DND-41 (cell line): ENCODE data around the gene TMEM97.

Source experiments
- ATAC-seq: fragments of 200-7000 bp; cut with Tn5 transposase; 3 replicates; pipeline ENCODE4 v1.9.1; 2021; ENCODE audit warnings: low read depth; ENCODE audit not compliant: insufficient read depth
- DNase-seq: peaks from one replicate; pipeline ENCODE4 v3.0.0-alpha.2; 2020
- H2AFZ ChIP-seq: 2 replicates; pipeline ENCODE4 v1.6.0; 2012; ENCODE audit warnings: low read depth, low read length
- H3K27ac ChIP-seq: 2 replicates; pipeline ENCODE4 v1.5.1; 2012; ENCODE audit warnings: low read length, inconsistent platforms
- H3K27me3 ChIP-seq: fragments of 200-600 bp; sonication (generic); 2 replicates; pipeline ENCODE4 v1.6.0; 2012; ENCODE audit warnings: low read length, mild to moderate bottlenecking, inconsistent platforms; ENCODE audit not compliant: insufficient read depth, poor library complexity
- H3K36me3 ChIP-seq: 2 replicates; pipeline ENCODE4 v1.5.1; 2012; ENCODE audit warnings: low read length, inconsistent platforms; ENCODE audit not compliant: insufficient read depth
- H3K4me1 ChIP-seq: 2 replicates; pipeline ENCODE4 v1.5.1; 2012; ENCODE audit warnings: mild to moderate bottlenecking, low read length; ENCODE audit not compliant: insufficient read depth
- H3K4me2 ChIP-seq: 2 replicates; pipeline ENCODE4 v1.6.0; 2012; ENCODE audit warnings: mild to moderate bottlenecking, moderate library complexity, low read length, inconsistent platforms; ENCODE audit not compliant: insufficient read depth
- H3K4me3 ChIP-seq, 2 experiments: fragments of 200-600 bp in 1 of 2; shearing (Covaris generic) in 1 of 2; 2 replicates each; pipeline ENCODE4 v1.5.1; 2012 to 2016; ENCODE audit warnings: inconsistent platforms in 2 of 2, low read length in 2 of 2, mild to moderate bottlenecking in 2 of 2, low read depth in 1 of 2, moderate library complexity in 1 of 2
- H3K79me2 ChIP-seq: 2 replicates; pipeline ENCODE4 v1.6.0; 2012; ENCODE audit warnings: low read length, inconsistent platforms; ENCODE audit not compliant: insufficient read depth
- H3K9ac ChIP-seq: 2 replicates; pipeline ENCODE4 v1.6.0; 2012; ENCODE audit warnings: low read depth, mild to moderate bottlenecking, inconsistent platforms, low read length, moderate library complexity
- H3K9me3 ChIP-seq: 2 replicates; pipeline ENCODE4 v1.5.1; 2012; ENCODE audit warnings: low read length, moderate library complexity, mild to moderate bottlenecking, inconsistent platforms; ENCODE audit not compliant: insufficient read depth, severe bottlenecking
- H4K20me1 ChIP-seq: 2 replicates; pipeline ENCODE4 v1.6.0; 2012; ENCODE audit warnings: low read length; ENCODE audit not compliant: insufficient read depth
- EZH2 ChIP-seq: IDR thresholded peaks from 3 replicates; pipeline ENCODE4 v1.6.1; 2012; ENCODE audit warnings: borderline replicate concordance, low read depth, mild to moderate bottlenecking, moderate library complexity, low read length, inconsistent platforms; ENCODE audit not compliant: severe bottlenecking
- TF ChIP-seq, protein P1 (sequence below): IDR thresholded peaks from 2 replicates; pipeline ENCODE4 v1.5.1; 2012; ENCODE audit warnings: borderline replicate concordance, low read length, moderate library complexity, mild to moderate bottlenecking; ENCODE audit not compliant: poor library complexity, severe bottlenecking; ENCODE audit errors: extremely low read depth

The TMEM97 gene

DNA sequence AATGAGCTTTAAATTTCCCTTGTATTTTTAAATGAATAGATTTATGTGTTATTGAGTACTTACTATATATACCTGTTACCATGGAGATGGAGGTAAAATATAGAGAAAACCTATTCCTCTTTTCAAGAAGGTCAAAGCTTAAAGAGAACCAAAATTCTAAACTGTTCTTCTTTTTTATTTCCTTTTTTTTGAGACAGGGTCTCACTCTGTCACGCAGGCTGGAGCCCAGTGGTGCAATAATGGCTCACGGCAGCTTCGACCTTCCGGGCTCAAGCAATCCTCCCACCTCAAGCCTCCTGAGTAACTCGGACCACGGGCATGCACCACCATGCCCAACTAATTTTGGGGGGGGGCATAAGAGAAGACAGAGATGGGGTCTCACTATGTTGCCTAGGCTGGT, 25.0 kb upstream of the TMEM97 start:
- H3K27ac ChIP-seq, result no peak overlapping the region
- H3K9me3 ChIP-seq, result no peaks in the 10 kb centered on the region
- H3K4me3 ChIP-seq, result no peak overlapping the region
- no peak overlapping the region for H3K9ac ChIP-seq
- H3K4me1 ChIP-seq, result no peaks in the 10 kb centered on the region
- H2AFZ ChIP-seq, result no peak overlapping the region
- no peaks in the 10 kb centered on the region for H4K20me1 ChIP-seq
- ATAC-seq (no peak), DNase-seq (no peak)
- H3K36me3 ChIP-seq, result no peaks in the 10 kb centered on the region
- TF ChIP-seq, protein P1, sequence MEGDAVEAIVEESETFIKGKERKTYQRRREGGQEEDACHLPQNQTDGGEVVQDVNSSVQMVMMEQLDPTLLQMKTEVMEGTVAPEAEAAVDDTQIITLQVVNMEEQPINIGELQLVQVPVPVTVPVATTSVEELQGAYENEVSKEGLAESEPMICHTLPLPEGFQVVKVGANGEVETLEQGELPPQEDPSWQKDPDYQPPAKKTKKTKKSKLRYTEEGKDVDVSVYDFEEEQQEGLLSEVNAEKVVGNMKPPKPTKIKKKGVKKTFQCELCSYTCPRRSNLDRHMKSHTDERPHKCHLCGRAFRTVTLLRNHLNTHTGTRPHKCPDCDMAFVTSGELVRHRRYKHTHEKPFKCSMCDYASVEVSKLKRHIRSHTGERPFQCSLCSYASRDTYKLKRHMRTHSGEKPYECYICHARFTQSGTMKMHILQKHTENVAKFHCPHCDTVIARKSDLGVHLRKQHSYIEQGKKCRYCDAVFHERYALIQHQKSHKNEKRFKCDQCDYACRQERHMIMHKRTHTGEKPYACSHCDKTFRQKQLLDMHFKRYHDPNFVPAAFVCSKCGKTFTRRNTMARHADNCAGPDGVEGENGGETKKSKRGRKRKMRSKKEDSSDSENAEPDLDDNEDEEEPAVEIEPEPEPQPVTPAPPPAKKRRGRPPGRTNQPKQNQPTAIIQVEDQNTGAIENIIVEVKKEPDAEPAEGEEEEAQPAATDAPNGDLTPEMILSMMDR, result no peak
- TF ChIP-seq EZH2, result no peak
- peaks cover 15% of the 10 kb centered on the region for H3K27me3 ChIP-seq
- H3K79me2 ChIP-seq, result no peaks in the 10 kb centered on the region
- no peak overlapping the region for H3K4me2 ChIP-seq

DNA sequence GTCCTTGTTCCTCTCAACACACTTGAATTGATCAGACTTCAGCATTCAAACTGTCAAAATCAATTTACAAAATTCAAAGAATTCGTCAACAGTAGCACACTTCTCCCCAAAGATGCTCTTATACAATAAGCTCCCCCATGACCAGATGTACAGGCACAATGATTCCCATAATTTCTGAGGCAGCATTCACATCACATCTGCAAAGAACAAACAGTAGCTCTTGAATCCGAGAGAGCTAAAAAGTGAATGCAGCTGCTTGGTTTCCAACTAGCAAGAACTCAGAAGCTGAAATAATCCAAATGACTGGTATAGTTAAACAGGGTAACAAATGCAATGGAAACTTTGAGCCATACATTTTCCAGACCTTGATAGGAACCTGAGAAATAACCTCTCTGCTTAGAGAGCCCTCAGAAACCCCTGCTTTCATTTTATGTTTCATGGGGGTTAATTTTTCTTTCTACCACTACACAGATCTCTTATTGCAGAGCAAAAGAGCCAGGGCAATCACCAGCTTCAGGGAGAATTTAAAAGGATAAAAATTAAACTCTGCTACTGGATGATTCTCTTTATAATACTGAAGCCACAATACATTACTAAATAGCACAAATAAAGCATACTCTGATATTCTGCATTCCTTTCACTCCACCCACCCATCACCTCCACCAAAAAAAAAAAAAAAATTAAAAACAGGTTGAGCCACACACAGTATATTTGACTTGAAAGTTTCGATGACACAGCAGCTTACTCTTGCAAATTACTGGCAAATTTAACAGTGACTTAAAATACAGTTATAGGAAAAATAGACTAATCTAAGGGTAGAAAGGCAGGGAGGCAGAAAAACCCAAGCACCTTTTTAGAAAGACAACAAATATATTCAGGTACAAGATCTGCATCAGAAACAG, 23.1 kb upstream of the TMEM97 start:
- no peak for ATAC-seq
- H3K4me2 ChIP-seq, result no peak overlapping the region
- H4K20me1 ChIP-seq, result no peaks in the 10 kb centered on the region

DNA sequence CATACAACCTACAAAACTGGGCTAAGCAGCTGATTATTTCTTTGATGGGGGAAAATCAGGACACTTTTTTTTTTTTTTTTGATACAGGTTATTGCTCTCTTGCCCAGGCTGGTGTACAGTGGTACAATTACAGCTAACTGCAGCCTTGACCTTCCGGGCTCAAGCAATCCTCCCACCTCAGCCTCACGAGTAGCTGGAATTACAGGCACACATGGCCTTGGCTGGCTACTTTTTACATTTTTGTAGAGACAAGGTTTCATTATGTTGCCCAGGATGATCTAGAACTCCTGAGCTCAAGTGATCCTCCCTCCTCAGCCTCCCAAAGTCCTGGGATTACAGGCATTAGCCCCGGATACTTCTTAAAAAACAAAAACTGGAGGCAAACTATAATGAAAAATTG, 20.6 kb upstream of the TMEM97 start:
- Histone ChIP-seq H2AFZ (no peak overlapping the region), H4K20me1 (no peaks in the 10 kb centered on the region), H3K4me2 (no peak overlapping the region), H3K27me3 (peaks cover 6% of the 10 kb centered on the region), H3K4me3 (no peak overlapping the region), H3K79me2 (no peaks in the 10 kb centered on the region), H3K27ac (no peak overlapping the region), H3K9ac (no peak overlapping the region), H3K36me3 (no peaks in the 10 kb centered on the region), H3K9me3 (no peaks in the 10 kb centered on the region), H3K4me1 (no peaks in the 10 kb centered on the region)
- TF ChIP-seq, protein P1, result no peak
- no peak for TF ChIP-seq EZH2
- DNase-seq (no peak), ATAC-seq (no peak)

More for the DNA sequence above, 23.1 kb upstream of the TMEM97 start:
- H2AFZ ChIP-seq, result no peak overlapping the region
- H3K4me1 ChIP-seq, result no peaks in the 10 kb centered on the region
- no peak overlapping the region for H3K27ac ChIP-seq
- peaks cover 15% of the 10 kb centered on the region for H3K27me3 ChIP-seq
- no peak overlapping the region for H3K9ac ChIP-seq
- no peaks in the 10 kb centered on the region for H3K79me2 ChIP-seq
- no peak overlapping the region for H3K4me3 ChIP-seq
- H3K9me3 ChIP-seq, result no peaks in the 10 kb centered on the region
- DNase-seq, result no peak
- no peaks in the 10 kb centered on the region for H3K36me3 ChIP-seq
- TF ChIP-seq, protein P1, result no peak
- TF ChIP-seq EZH2, result no peak
